ENCODE measurements around the gene EPAS1. TPM values are rescaled to one million over a fixed set of nuclear protein-coding genes. Genes with fewer than 3 reads are reported as not detected.

EPAS1 gene
- total RNA-seq, 1 experiment from 2014 or later: 55.9 TPM

GRCh38 chr2:46424937-46425336 is 127.7 kb downstream of the EPAS1 start:
- Histone ChIP-seq H2AFZ (ENCODE audit: low read depth, low read length, poor library complexity, severe bottlenecking) (no peak overlapping the region), H3K9ac (ENCODE audit: low read length) (no peak overlapping the region), H3K4me1 (ENCODE audit: control insufficient read depth in 1 of 2, insufficient read depth in 2 of 2, low read length in 2 of 2) (no peaks in the 10 kb centered on the region), H3K27ac (ENCODE audit: low read depth, low read length) (no peak overlapping the region), H3K79me2 (ENCODE audit: insufficient read depth, low read length) (no peaks in the 10 kb centered on the region), H3K9me2 (ENCODE audit: insufficient read depth) (no peaks in the 10 kb centered on the region), H3K27me3 (ENCODE audit: insufficient read depth, low read length) (no peaks in the 10 kb centered on the region), H3K36me3 (ENCODE audit: control insufficient read depth in 1 of 2, insufficient read depth in 2 of 2, low read length in 2 of 2) (no peaks in the 10 kb centered on the region), H3K4me3 (replicated peaks in 1 of 2; ENCODE audit: low read depth in 1 of 2, low read length in 2 of 2) (no peak overlapping the region), H4K20me1 (ENCODE audit: insufficient read depth) (no peaks in the 10 kb centered on the region), H3K9me3 (ENCODE audit: control insufficient read depth in 1 of 2, insufficient read depth in 1 of 2, low read depth in 1 of 2, low read length in 2 of 2) (no peaks in the 10 kb centered on the region), H3K4me2 (ENCODE audit: low read length) (no peak overlapping the region)
- ATAC-seq (no peak), DNase-seq (ENCODE audit: low read depth, low spot score) (no peak)
- intact Hi-C loops (cut with micrococcal nuclease): no loop called here
- RAD21 ChIA-PET (ENCODE audit: low non-redundant PET in 1 of 2, low total read pairs in 2 of 2, uncharacterized antibody in 2 of 2, unreplicated experiment in 2 of 2): no interaction called here
- TF ChIP-seq POLR2A (IDR thresholded peaks at IDR 0.05; ENCODE audit: borderline replicate concordance, extremely low read depth, insufficient read depth, insufficient read length) (no peak), YY1 (IDR thresholded peaks at IDR 0.05; ENCODE audit: extremely low read depth, insufficient replicate concordance, low read depth, low read length) (no peak), JUND (IDR thresholded peaks at IDR 0.05) (no peak), CTCF (IDR thresholded peaks at IDR 0.05 in 2 of 3, conservative IDR thresholded peaks at IDR 0.05 in 1 of 3; ENCODE audit: borderline replicate concordance in 1 of 3, insufficient read depth in 1 of 3, low read depth in 2 of 3, low read length in 2 of 3) (no peak), FOSL1 (IDR thresholded peaks at IDR 0.05; ENCODE audit: low read depth) (no peak), RAD21 (IDR thresholded peaks at IDR 0.05; ENCODE audit: low read depth) (no peak), EGR1 (IDR thresholded peaks at IDR 0.05; ENCODE audit: low read depth) (no peak), ZFX (IDR thresholded peaks at IDR 0.05) (no peak), TCF7L2 (IDR thresholded peaks at IDR 0.05; ENCODE audit: borderline replicate concordance, extremely low read depth, insufficient read depth, insufficient read length) (no peak), CBX3 (IDR thresholded peaks at IDR 0.05; ENCODE audit: low read depth) (no peak), ELF1 (IDR thresholded peaks at IDR 0.05; ENCODE audit: borderline replicate concordance, low read depth) (no peak), MAX (IDR thresholded peaks at IDR 0.05) (no peak), ZNF274 (IDR thresholded peaks at IDR 0.05; ENCODE audit: low read depth, low read length) (no peak), EZH2phosphoT487 (IDR thresholded peaks at IDR 0.05; ENCODE audit: borderline replicate concordance) (no peak), SIN3A (IDR thresholded peaks at IDR 0.05; ENCODE audit: low read depth) (no peak), EZH2 (IDR thresholded peaks at IDR 0.05) (no peak), POLR2AphosphoS5 (IDR thresholded peaks at IDR 0.05; ENCODE audit: low read depth, low read length) (no peak), ZBTB33 (IDR thresholded peaks at IDR 0.05; ENCODE audit: extremely low read depth, insufficient replicate concordance, low read length) (no peak), SRF (IDR thresholded peaks at IDR 0.05; ENCODE audit: low read depth) (no peak)
- POLR2A ChIA-PET: no interaction called here
- CTCF ChIA-PET: no interaction called here
- no TSS peak for BruUV-seq (replicated peaks)

Data from HCT116 (cell line).